COLO668 (cell line): ENCODE results near the gene FAAP100.
"Not testable (repeated sequence)": the region's sequence is repeated elsewhere in the genome, so short reads cannot be mapped to it uniquely, and the experiment has no call there.

Source experiments
- DNase-seq: peaks from one replicate; lab custom pipeline; 2025; ENCODE audit not compliant: unreplicated experiment; lab: John Stamatoyannopoulos, UW

FAAP100 gene

GRCh38 chr17:81539571-81539900 lies 12.6 kb downstream of the FAAP100 start:
- DNase-seq, result no peak

- no peak for DNase-seq
Observed at GRCh38 chr17:81538651-81539570, 13.2 kb downstream of the FAAP100 start.

GRCh38 chr17:81537856-81538555 lies 14.1 kb downstream of the FAAP100 start:
- DNase-seq, result peak; percentile 85

GRCh38 chr17:81537343-81537855 lies 14.8 kb downstream of the FAAP100 start:
- peak; percentile 86 for DNase-seq

GRCh38 chr17:81536299-81537290 lies 15.6 kb downstream of the FAAP100 start:
- no peak for DNase-seq

- no peak for DNase-seq
Observed at GRCh38 chr17:81535480-81536298, 16.5 kb downstream of the FAAP100 start.

- no peak for DNase-seq
Observed at GRCh38 chr17:81535007-81535328, 17.2 kb downstream of the FAAP100 start.

GRCh38 chr17:81534157-81535006 lies 17.8 kb downstream of the FAAP100 start:
- peak; percentile 12 for DNase-seq

GRCh38 chr17:81533339-81534141 lies 18.6 kb downstream of the FAAP100 start:
- no peak for DNase-seq

- no peak for DNase-seq
Observed at GRCh38 chr17:81532490-81533287, 19.5 kb downstream of the FAAP100 start.

GRCh38 chr17:81531998-81532404 lies 20.2 kb downstream of the FAAP100 start:
- not testable (repeated sequence) for DNase-seq

- not testable (repeated sequence) for DNase-seq
Observed at GRCh38 chr17:81531013-81531412, 21.1 kb downstream of the FAAP100 start.

- DNase-seq, result no peak
Observed at GRCh38 chr17:81529437-81529803, 22.7 kb downstream of the FAAP100 start.

- peak; percentile 85 for DNase-seq
Observed at GRCh38 chr17:81528651-81529436, 23.3 kb downstream of the FAAP100 start.

- no peak for DNase-seq
Observed at GRCh38 chr17:81528384-81528650, 23.8 kb downstream of the FAAP100 start.

GRCh38 chr17:81527591-81528383 lies 24.4 kb downstream of the FAAP100 start, which contains the start of gene FSCN2:
FSCN2 (plus strand) TSS chr17:81528377; CDS start chr17:81528532, 155 bp downstream.
- DNase-seq, result peak; percentile 56
